GM19099 (cell line): ENCODE measurements around the gene ST6GALNAC3.

ENCODE experiments used
- POLR2A ChIP-seq: IDR thresholded peaks from 3 replicates; pipeline ENCODE4 v1.6.1; 2011; ENCODE audit warnings: low read depth; ENCODE audit not compliant: insufficient read length; ENCODE audit errors: extremely low read depth

The ST6GALNAC3 gene

GRCh38 chr1:76615253-76616035, 540.9 kb downstream of the ST6GALNAC3 start:
- no peak for TF ChIP-seq POLR2A

DNA sequence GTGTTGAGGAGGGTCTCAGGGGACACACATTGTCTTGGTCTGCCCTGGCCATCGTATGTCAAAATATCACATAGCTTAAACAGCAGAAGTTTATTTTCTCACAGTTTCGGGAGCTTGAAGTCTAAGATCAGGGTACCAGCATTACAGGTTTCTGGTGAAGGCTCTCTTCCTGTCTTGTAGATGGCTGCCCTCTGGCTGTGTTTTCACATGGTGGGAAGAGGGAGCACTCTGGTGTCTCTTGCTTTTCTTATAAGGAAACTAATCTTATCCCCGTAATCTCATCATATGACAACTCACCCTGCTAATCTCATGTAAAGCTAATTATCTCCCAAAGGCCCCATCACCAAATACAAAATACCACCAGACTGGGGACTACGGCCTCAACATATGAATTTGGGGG, 545.8 kb downstream of the ST6GALNAC3 start:
- no peak for TF ChIP-seq POLR2A

GRCh38 chr1:76622774-76623528, 548.4 kb downstream of the ST6GALNAC3 start:
- no peak for TF ChIP-seq POLR2A

DNA sequence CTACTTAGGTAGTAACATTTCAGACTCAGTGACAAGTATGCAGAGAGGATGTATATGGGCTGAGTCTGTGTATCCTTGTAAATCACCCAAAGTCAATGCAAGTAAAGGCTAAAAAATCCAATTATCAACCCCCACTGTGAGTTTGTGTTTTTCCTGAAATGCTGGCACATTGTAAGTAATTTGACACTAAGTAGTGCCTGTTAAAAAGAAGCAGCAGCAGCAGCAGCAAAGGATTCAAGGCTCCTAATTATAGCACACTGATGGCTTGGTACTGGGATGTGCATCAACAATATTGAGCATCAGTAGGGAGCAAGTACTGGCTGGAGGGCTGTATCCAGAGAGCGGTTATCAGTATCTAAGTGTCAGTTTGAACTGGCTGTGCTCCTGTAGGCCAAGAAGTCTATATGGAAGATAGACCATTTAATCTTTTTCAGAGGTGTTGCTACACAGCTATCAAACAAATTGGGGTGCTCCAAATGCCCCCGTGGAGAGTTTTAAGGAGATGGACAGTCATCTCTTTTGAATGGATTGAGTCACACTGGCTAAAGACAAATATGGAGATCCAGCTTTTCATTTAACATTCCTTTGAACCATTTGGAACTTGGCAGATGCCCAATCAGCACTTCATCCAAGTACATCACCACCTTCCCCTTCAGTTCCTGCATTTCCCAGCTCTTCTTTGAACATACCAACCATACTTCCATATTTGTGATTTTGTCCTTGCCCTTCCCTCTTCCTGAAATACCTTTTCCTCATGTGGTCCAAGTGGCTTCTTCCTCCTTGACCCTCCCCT, 551.5 kb downstream of the ST6GALNAC3 start:
- TF ChIP-seq POLR2A, result no peak

DNA sequence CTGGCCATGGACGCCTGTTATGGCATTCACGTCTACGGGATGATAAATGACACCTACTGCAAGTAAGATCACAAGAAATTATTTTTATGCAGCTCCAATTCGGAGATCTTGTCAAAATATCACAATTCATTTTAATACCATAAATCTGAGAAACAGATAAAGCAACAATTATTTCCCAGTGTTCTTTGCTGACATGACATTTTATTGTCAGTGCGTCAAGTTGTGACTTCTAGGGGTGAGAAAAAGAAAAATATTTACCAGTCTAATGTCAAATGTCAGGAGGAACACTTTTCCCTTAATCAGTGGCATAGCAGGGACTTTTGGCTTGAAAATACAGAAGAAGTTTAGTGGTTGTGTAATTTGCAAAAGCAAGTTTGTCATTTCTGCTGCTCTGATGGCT, 553.0 kb downstream of the ST6GALNAC3 start:
- TF ChIP-seq POLR2A, result no peak

DNA sequence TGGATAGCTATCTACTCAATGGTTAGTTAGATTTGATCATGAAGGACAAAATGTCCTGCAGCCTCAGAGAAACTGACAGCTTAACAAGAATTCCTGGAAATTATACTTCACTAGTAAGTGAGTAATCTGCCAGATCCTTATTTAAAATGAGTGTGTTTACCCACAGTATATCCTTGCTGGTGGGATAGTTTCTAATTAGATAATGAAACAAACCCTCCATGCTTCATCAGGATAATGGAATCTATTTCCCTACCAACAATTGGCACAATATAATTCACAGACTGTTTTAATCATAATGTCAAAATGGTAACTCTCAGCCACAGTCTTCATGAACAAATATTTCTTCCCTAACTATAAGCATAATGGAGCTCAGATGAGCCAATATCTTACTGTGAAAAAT, 553.4 kb downstream of the ST6GALNAC3 start:
- TF ChIP-seq POLR2A, result no peak

GRCh38 chr1:76632136-76632535, 557.6 kb downstream of the ST6GALNAC3 start:
- no peak for TF ChIP-seq POLR2A

GRCh38 chr1:76635784-76636183, 561.2 kb downstream of the ST6GALNAC3 start:
- TF ChIP-seq POLR2A, result no peak

- TF ChIP-seq POLR2A, result no peak
These were observed 564.6 kb downstream of the ST6GALNAC3 start for GRCh38 chr1:76639181-76639580.

GRCh38 chr1:76640092-76640491, 565.5 kb downstream of the ST6GALNAC3 start:
- TF ChIP-seq POLR2A, result no peak

- no peak for TF ChIP-seq POLR2A
These were observed 566.2 kb downstream of the ST6GALNAC3 start for GRCh38 chr1:76640723-76641122.

DNA sequence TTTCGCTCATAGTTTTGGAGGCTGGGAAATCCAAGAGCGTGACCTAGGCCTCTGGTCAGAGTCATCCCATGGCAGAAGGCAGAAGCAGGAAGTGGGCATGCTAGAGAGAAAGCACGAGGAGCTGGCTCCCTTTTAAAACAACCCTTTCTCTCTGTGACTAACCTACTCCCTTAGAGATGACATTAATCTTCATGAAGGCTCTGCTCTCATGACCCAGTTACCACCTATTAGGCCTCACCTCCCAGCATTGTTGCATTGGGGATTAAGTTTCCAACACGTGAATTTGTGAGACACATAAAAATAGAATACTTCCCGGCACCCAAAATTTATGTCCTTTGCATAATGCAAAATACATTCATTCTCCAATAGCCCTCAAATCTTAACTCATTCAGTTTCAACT, 569.6 kb downstream of the ST6GALNAC3 start:
- no peak for TF ChIP-seq POLR2A

DNA sequence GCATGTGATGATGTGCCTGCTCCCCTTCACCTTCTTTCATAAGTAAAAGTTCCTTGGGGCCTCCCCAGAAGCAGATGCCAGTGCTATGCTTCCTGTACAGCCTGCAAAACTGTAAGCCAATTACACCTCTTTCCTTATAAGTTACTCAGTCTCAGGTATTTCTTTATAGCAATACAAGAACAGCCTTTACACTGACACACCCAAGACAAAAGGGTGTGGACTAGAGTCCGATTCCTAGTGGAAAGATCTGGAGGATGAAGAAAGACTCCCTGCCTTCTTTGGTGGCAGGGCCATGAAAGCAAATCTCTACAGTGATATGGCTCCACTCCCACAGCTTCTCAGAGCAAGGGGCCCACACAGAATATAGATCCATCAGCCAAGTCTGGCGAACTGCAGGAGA, 583.1 kb downstream of the ST6GALNAC3 start:
- no peak for TF ChIP-seq POLR2A

DNA sequence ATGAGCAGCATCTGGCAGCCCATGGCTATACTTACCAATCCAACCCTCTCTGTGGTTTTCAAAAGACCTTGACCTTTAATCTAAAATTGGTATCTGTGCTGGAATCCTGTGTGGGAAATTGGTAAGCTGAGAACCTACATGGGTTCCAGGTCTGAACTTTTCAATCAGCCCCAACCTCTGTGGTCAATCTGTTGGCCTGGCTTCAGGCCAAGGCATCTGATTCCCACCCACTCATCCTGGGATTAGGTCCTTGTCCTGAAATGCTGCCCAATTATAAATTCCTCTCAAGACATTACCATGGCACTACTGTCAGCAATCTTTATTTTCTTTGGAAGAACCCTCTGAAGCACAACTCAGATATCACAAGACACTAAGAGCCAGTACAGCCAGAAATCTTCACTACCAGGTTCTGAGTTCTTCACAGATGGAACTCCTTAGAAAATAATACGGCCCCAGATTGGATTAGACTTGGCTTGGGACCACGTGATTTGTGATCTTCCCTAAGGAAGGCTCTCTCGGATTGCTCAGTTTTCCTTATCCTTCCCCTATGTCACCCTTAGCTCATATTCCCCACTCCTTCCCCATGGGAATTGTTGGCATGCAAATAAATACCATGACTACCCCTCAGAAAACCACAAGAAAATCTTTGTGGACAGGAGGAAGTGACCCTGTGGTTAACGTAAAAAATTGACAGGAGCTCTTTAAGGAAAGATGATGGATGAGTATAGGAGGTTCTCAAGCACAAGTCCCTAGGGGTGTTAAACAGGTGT, 584.8 kb downstream of the ST6GALNAC3 start:
- no peak for TF ChIP-seq POLR2A

- TF ChIP-seq POLR2A, result no peak
These were observed 587.0 kb downstream of the ST6GALNAC3 start for GRCh38 chr1:76661531-76661930.
